ENCODE data around the gene NDUFS3.

The NDUFS3 gene

DNA sequence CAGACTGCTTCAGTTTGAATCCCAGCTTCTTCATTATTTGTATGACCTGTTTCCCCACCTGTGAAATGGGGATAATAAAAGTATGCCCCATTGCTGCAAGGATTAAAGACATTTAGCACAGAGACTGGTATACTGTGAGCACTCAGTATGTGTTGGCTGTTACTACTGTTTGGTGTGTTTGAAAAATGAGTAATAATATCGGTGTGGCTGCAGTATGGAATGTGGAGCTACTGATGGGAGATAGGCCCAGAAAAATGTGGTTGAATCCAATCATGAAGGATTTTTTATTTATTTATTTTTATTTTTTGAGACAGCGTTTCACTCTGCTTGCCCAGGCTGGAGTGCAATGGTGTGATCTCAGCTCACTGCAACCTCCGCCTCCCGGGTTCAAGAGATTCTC lies 24.4 kb downstream of the NDUFS3 start:
- H3K4me3 ChIP-seq (ENCODE audit: low read depth, low read length), result no peak overlapping the region
- TF ChIP-seq, protein P1, sequence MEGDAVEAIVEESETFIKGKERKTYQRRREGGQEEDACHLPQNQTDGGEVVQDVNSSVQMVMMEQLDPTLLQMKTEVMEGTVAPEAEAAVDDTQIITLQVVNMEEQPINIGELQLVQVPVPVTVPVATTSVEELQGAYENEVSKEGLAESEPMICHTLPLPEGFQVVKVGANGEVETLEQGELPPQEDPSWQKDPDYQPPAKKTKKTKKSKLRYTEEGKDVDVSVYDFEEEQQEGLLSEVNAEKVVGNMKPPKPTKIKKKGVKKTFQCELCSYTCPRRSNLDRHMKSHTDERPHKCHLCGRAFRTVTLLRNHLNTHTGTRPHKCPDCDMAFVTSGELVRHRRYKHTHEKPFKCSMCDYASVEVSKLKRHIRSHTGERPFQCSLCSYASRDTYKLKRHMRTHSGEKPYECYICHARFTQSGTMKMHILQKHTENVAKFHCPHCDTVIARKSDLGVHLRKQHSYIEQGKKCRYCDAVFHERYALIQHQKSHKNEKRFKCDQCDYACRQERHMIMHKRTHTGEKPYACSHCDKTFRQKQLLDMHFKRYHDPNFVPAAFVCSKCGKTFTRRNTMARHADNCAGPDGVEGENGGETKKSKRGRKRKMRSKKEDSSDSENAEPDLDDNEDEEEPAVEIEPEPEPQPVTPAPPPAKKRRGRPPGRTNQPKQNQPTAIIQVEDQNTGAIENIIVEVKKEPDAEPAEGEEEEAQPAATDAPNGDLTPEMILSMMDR (IDR thresholded peaks at IDR 0.05; ENCODE audit: borderline replicate concordance, insufficient read depth, low read depth, low read length), result no peak

DNA sequence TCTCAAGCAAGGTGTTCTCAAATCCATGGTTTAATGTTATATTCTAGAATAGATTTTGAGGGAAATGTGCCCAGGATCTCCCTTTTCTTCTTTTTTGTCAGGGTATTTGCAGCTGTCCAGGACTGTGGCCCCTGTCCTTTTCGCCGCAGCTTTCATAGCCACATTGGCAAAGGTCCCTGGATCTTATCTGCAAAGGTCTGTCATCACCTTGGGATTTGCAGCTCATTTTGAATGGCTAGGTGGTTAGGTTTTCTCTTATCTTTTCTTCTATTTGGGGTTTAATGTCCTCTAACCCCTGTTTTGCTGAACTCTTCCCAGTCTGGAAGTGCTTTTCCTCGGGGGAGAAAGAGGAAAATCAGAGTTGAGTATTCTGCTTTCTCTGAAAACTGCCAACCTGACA lies 27.0 kb downstream of the NDUFS3 start:
- H3K4me3 ChIP-seq (ENCODE audit: low read depth, low read length), result no peak overlapping the region
- TF ChIP-seq, protein P1 (IDR thresholded peaks at IDR 0.05; ENCODE audit: borderline replicate concordance, insufficient read depth, low read depth, low read length), result no peak

DNA sequence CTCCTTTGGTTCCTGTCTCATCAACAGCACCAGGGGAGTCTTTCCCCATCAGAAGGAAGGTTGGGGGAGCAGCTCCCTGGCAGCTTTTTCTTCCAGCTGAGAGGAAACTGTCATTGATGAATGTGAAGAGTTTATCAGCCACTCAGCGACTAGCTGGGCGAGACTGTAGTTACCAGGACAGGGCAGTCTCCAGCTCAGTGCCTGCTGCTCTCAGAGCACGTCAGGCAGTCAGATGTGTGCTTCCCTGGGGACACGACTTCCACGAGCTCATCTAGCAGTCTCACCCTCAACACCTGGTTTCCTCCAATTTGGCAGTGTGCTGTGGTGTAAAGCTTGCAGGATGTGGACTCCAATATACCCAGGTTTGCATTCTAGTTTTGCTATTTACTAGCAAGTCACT lies 27.9 kb downstream of the NDUFS3 start:
- no peak overlapping the region for H3K4me3 ChIP-seq (ENCODE audit: low read depth, low read length)
- TF ChIP-seq, protein P1 (IDR thresholded peaks at IDR 0.05; ENCODE audit: borderline replicate concordance, insufficient read depth, low read depth, low read length), result no peak

DNA sequence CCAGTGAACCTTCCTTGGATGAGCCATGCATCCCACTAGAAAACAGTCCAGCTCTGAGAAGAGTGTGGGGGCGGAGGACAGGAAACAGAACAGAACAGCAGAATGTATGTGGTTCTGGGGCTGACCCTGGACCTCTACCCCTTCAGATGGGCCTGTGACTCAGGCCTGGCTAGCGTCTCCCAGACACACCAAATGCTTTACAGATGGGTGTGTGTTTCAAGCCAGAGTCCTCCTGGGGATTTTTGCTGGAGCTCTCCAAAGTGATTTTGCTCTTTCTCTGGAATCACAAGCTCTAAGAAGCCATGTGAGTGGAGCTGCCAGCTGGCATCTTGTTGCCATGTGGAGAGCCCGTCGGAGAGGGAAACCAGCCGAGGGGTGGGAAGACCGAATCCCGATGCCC lies 28.5 kb downstream of the NDUFS3 start:
- TF ChIP-seq, protein P1 (IDR thresholded peaks at IDR 0.05; ENCODE audit: borderline replicate concordance, insufficient read depth, low read depth, low read length), result no peak
- H3K4me3 ChIP-seq (ENCODE audit: low read depth, low read length), result no peak overlapping the region

DNA sequence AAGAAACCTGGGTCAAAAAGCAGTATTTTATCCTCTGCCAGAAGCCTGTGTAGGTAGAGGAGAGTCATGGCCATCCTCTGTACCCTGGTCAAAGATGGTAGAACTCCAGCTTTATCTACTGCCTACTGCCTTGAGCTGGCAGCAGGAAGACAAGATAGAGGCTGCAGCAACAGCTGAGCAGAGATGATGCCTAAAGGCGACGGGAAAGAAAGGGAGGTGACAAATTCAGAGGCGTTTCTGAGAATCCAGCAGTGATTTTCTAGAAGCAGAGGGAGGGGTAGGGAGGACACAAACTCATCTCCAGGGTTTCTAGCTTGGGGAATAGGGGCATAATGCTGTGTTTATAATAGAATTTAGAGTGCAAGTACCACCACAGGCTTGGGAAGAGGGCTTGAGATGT lies 30.8 kb downstream of the NDUFS3 start:
- TF ChIP-seq, protein P1 (IDR thresholded peaks at IDR 0.05; ENCODE audit: borderline replicate concordance, insufficient read depth, low read depth, low read length), result no peak

DNA sequence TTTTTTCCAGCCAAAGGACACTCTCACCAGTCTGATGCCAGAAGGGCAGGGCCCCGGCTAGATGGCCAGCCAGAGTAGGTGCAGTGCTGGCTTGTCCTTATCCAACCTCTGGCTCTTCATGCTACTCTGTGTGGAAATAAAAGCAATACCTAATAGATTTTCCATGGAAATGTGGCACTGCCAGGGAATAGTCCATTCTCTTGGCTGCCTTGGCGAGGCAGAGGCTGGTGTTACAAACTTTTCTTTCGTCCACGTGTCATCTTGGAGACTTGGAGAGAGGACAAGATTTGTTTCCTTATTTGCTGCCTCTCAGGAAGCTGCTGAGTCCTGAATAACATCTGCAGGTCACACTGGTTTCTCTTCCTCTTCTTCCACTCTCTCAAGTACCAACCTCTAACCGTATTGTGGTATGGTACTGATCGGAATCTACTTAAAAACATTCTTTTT lies 32.5 kb downstream of the NDUFS3 start:
- H3K4me3 ChIP-seq (ENCODE audit: low read depth, low read length), result no peak overlapping the region
- TF ChIP-seq, protein P1 (IDR thresholded peaks at IDR 0.05; ENCODE audit: borderline replicate concordance, insufficient read depth, low read depth, low read length), result no peak

More for the DNA sequence above, 30.8 kb downstream of the NDUFS3 start:
- H3K4me3 ChIP-seq (ENCODE audit: low read depth, low read length), result no peak overlapping the region

DNA sequence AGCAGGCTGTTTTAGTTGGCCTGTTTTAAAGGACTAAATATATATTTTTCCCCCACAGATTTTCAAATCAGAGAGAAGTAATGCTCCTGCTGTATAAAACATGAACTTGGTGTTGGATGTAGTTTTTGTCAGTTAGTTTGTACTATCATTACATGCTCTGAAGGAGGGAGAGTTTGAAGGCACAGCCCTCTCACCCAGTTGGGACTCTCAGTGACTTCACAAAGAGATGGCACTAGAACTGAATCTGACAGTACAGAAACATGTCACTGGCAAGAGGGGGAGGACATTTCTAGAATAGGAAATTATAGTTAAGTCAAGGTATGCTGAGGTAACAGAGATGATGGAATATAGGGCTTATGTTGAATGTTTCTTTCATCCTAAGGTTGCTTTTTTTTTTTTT lies 36.4 kb downstream of the NDUFS3 start:
- H3K4me3 ChIP-seq (ENCODE audit: low read depth, low read length), result no peak overlapping the region
- TF ChIP-seq, protein P1 (IDR thresholded peaks at IDR 0.05; ENCODE audit: borderline replicate concordance, insufficient read depth, low read depth, low read length), result no peak

Data from GM12875 (cell line).